ENCODE measurements around the gene MAN1A2.

DNA sequence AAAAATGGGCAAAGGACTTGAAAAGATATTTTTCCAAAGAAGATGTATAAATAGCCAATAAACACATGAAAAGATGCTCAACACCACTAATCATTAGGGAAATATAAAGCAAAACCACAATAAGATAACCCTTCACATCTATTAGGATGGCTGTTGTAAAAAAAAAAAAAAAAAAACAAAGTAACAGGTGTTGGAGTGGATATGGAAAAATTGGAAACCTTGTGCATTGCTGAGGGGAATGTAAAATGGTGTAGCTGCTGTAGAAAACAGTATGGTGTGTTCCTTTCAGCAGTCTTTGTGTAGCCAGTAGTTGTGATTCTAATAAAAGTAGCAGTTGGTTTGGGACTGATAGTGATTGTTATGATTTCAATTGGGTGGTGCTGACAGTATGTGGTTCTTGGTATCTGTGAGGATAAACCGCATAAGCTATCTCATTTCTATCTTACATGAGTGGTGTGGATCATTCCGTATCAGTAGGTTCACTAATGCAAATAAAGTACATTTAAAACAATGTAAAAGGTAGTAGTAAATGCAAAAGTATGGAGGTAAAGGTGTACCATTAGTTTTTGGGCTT is 19.9 kb downstream of the MAN1A2 start:
- TF ChIP-seq CTCF (IDR thresholded peaks at IDR 0.05) (no peak), ZFX (IDR thresholded peaks at IDR 0.05; ENCODE audit: borderline replicate concordance) (no peak)
